ENCODE measurements around the gene CEP112. TPM values are rescaled to one million over a fixed set of nuclear protein-coding genes. Genes with fewer than 3 reads are reported as not detected.

CEP112 gene
- polyA plus RNA-seq, 1 donor (not counting 4 experiments of a cell fraction or from before 2014, with no cell fraction given): 2.6 TPM

DNA sequence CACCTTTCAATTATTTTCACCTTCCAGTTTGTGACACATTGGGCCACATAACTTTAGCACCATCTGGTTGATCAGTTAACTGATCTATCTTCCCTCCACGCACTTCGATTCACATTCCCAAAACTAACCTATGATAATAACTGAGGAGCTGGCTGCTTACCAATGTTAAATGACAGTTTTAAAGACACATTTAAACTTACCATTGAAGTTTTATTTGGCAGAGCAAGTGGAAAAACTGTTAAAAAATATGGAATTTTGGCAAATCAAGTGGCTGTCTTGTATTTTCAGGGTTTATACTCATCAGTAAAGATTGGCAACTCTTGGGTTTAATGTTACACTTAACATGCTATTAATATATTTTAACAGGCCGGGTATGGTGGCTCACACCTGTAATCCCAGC, 42.7 kb upstream of the CEP112 start:
- Histone ChIP-seq H3K4me1 (ENCODE audit: control insufficient read depth, extremely low read depth, insufficient read depth, low read length) (no peaks in the 10 kb centered on the region), H3K9me1 (ENCODE audit: control insufficient read depth, extremely low read depth, insufficient read depth, low read length) (no peaks in the 10 kb centered on the region), H3K79me2 (ENCODE audit: control insufficient read depth, insufficient read depth, low read length) (no peaks in the 10 kb centered on the region), H3K4me3 (ENCODE audit: control insufficient read depth in 2 of 3, extremely low read depth in 1 of 3, insufficient read depth in 2 of 3, low read depth in 1 of 3, low read length in 3 of 3) (no peak overlapping the region), H3K27ac (ENCODE audit: control insufficient read depth, insufficient read depth, low read length) (no peak overlapping the region), H4K20me1 (ENCODE audit: control insufficient read depth, extremely low read depth, insufficient read depth, low read length) (no peaks in the 10 kb centered on the region), H3K36me3 (ENCODE audit: control insufficient read depth in 2 of 2, extremely low read depth in 1 of 2, insufficient read depth in 2 of 2, low read length in 2 of 2) (no peaks in the 10 kb centered on the region), H3K27me3 (ENCODE audit: control insufficient read depth, extremely low read depth, insufficient read depth, low read length) (no peaks in the 10 kb centered on the region), H3K4me2 (ENCODE audit: control insufficient read depth, extremely low read depth, insufficient read depth, low read depth, low read length) (no peak overlapping the region), H3K9ac (ENCODE audit: control insufficient read depth, extremely low read depth, insufficient read depth, low read length) (no peak overlapping the region), H2AFZ (ENCODE audit: control insufficient read depth, low read length) (no peak overlapping the region), H3K9me3 (ENCODE audit: control insufficient read depth, low read depth, low read length) (no peaks in the 10 kb centered on the region)
- no peak for FAIRE-seq
- TF ChIP-seq EZH2 (IDR thresholded peaks at IDR 0.05; ENCODE audit: low read length): no peak
- TF ChIP-seq, protein P1, sequence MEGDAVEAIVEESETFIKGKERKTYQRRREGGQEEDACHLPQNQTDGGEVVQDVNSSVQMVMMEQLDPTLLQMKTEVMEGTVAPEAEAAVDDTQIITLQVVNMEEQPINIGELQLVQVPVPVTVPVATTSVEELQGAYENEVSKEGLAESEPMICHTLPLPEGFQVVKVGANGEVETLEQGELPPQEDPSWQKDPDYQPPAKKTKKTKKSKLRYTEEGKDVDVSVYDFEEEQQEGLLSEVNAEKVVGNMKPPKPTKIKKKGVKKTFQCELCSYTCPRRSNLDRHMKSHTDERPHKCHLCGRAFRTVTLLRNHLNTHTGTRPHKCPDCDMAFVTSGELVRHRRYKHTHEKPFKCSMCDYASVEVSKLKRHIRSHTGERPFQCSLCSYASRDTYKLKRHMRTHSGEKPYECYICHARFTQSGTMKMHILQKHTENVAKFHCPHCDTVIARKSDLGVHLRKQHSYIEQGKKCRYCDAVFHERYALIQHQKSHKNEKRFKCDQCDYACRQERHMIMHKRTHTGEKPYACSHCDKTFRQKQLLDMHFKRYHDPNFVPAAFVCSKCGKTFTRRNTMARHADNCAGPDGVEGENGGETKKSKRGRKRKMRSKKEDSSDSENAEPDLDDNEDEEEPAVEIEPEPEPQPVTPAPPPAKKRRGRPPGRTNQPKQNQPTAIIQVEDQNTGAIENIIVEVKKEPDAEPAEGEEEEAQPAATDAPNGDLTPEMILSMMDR (optimal IDR thresholded peaks at IDR 0.05 in 1 of 3, IDR thresholded peaks at IDR 0.05 in 1 of 3, conservative IDR thresholded peaks at IDR 0.05 in 1 of 3; ENCODE audit: extremely low read depth in 1 of 3, insufficient read depth in 2 of 3, low read length in 3 of 3): no peak
- DNase-seq (ENCODE audit: low read depth, low spot score): no peak
- dilution Hi-C loops (cut with MboI; ENCODE audit: extremely low pct_ligation_motif_present, low sequenced_read_pairs): no loop called here

DNA sequence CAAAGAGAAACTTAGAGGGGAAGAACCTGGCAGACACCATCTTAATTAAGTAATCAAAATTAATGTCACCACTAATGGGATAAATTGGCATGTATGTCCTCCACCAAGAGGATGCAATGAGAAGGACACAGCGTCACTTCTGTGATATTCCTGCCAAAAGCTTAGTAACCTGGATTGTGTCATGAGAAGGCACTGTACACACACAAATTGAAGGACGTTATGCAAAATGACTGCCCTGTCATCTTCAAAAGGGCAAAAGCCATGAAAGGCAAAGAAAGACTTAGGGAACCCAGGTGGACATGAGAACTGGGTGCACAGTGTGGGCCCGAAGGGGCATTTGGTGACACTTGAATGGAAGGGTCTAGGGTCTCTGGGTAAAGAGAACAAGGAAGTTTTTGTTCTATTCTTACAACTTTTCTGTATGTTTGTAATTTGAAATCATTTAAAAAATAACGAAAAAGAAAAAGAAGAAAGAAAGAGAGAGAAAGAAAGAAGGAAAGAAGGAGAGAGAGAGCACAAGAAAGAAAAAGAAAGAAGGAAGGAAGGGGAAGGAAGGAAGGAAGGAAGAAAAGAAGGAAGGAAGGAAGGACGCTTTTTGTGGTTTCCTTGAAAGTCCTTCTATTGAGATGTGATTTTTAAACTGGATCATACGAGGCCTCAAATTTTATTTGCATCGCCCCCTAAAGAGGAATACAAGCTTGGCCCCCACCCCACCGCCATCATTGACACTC, 41.3 kb upstream of the CEP112 start:
- FAIRE-seq (no peak), DNase-seq (ENCODE audit: low read depth, low spot score) (no peak)
- H3K4me3 ChIP-seq (ENCODE audit: control insufficient read depth in 2 of 3, extremely low read depth in 1 of 3, insufficient read depth in 2 of 3, low read depth in 1 of 3, low read length in 3 of 3): no peak overlapping the region
- dilution Hi-C loops (cut with MboI; ENCODE audit: extremely low pct_ligation_motif_present, low sequenced_read_pairs): no loop called here
- no peaks in the 10 kb centered on the region for H4K20me1 ChIP-seq (ENCODE audit: control insufficient read depth, extremely low read depth, insufficient read depth, low read length)
- no peaks in the 10 kb centered on the region for H3K9me1 ChIP-seq (ENCODE audit: control insufficient read depth, extremely low read depth, insufficient read depth, low read length)
- no peaks in the 10 kb centered on the region for H3K79me2 ChIP-seq (ENCODE audit: control insufficient read depth, insufficient read depth, low read length)
- no peaks in the 10 kb centered on the region for H3K9me3 ChIP-seq (ENCODE audit: control insufficient read depth, low read depth, low read length)
- no peak overlapping the region for H3K9ac ChIP-seq (ENCODE audit: control insufficient read depth, extremely low read depth, insufficient read depth, low read length)
- no peaks in the 10 kb centered on the region for H3K27me3 ChIP-seq (ENCODE audit: control insufficient read depth, extremely low read depth, insufficient read depth, low read length)
- H3K27ac ChIP-seq (ENCODE audit: control insufficient read depth, insufficient read depth, low read length): no peak overlapping the region
- no peak overlapping the region for H3K4me2 ChIP-seq (ENCODE audit: control insufficient read depth, extremely low read depth, insufficient read depth, low read depth, low read length)
- H3K36me3 ChIP-seq (ENCODE audit: control insufficient read depth in 2 of 2, extremely low read depth in 1 of 2, insufficient read depth in 2 of 2, low read length in 2 of 2): no peaks in the 10 kb centered on the region
- H3K4me1 ChIP-seq (ENCODE audit: control insufficient read depth, extremely low read depth, insufficient read depth, low read length): no peaks in the 10 kb centered on the region
- TF ChIP-seq EZH2 (IDR thresholded peaks at IDR 0.05; ENCODE audit: low read length): no peak
- TF ChIP-seq, protein P1 (optimal IDR thresholded peaks at IDR 0.05 in 1 of 3, IDR thresholded peaks at IDR 0.05 in 1 of 3, conservative IDR thresholded peaks at IDR 0.05 in 1 of 3; ENCODE audit: extremely low read depth in 1 of 3, insufficient read depth in 2 of 3, low read length in 3 of 3): no peak
- H2AFZ ChIP-seq (ENCODE audit: control insufficient read depth, low read length): no peak overlapping the region

All from keratinocyte (primary cell).